Activated T-cell treated with anti-CD3 and anti-CD28 coated beads for 48 hours (primary cell): ENCODE data around the gene CTSS.
A peak's percentile ranks its signal among the peaks of the same experiment; 100 is the strongest.

ENCODE experiments used
- DNase-seq: peaks from one replicate; pipeline ENCODE4 v3.0.0-alpha.2; 2020; ENCODE audit warnings: low read depth

Gene CTSS

GRCh38 chr1:150696995-150697927 lies 68.3 kb downstream of the CTSS start, which contains the start of gene GOLPH3L:
Gene GOLPH3L, minus strand, starts transcription at chr1:150697154. Its CDS starts 2,316 bp downstream, at chr1:150694838.
- peak; percentile 81 for DNase-seq

DNA sequence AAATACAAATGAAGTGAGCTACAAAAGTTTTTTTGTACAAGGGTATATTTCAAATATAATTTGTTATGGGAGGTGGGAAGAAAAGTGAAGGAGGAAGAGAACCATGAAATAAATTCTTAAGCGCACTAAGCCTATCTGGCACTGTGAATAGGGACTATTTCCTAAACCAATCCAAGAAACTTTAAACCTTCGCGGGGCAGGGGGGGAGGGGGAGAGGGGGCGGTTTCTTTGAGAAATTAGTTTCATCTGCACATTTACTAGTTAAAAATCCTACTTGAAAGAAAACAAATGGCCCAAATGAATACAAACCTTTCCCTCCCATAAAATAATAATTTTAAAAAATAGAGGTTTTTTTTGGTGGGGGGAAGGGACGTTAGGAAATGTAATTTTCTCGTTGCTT lies 69.0 kb downstream of the CTSS start:
- no peak for DNase-seq

- no peak for DNase-seq
These were observed 69.4 kb downstream of the CTSS start for GRCh38 chr1:150696162-150696561.

DNA sequence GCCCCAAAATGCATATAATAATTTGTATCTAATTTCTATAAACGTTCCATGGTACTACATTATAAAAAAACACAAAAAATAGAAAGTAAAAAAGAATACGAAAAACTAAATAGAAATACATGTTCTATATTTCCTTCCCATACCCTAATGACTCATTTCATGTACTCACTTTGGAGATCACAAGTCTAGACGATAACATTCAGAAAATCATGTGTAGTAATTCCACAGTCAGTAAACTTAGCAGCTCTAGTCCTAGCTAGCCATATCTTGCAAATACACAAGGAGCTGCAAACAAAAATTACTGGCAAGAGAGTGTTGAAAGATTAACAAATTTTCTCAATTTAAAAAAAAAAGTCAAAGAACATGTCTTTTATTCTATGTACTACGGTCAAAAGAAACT lies 70.0 kb downstream of the CTSS start:
- DNase-seq: no peak

GRCh38 chr1:150692720-150693119 lies 72.9 kb downstream of the CTSS start:
- no peak for DNase-seq

DNA sequence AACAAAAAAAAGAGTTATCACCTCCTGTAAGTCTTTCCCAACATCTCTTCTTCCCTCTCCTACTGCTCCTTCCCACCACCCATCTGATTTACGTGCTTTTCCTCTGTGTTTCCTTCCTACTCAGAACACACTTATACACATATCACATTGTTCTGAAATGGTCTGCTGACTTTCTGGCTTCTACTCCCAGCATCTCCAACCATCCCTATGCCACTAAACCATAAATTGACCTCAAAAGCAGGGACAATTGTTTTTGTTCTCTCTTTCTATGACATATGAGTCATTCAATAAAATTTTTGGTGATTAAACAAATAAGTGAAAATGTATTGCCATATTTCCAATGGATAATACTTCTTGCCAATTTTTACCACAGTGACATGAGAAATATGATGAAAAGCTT lies 76.8 kb downstream of the CTSS start:
- no peak for DNase-seq

DNA sequence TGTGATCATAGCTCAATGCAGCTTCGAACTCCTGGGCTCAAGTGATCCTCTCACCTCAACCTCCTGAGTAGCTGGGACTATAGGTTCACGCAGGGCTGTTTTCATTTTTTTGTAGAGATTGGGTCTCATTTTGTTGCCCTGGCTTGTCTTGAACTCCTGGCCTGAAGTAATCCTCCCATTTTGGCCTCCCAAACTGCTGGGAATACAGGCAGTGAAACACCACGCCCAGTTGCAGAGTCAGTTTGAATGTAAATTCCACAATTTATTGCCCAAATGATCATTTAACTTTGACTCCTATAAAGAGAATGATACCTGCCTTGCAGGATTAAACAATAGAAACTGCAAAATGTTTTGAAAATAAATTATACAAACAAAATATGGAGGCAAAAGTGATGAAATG lies 79.3 kb downstream of the CTSS start:
- no peak for DNase-seq

DNA sequence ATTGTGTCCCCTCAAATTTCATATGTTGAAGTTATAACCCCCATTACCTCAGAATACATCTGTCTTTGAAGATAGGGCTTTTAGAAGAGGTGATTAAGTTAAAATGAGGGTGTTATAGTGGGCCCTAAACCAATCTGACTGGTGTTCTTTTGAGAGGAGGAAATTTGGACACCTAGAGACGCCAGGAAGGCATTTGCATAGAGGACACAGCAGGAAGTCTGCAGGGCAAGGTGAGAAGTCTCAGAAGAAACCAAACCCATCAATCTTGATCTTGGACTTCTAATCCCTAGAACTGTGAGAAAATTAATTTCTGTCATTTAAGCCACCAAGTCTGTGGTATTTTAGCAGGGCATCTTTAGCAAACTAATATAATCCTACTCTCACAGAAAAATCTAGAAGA lies 81.7 kb downstream of the CTSS start:
- DNase-seq: no peak
